GM18873 (cell line): ENCODE results near the gene DDX42.
"Not testable (repeated sequence)": the region's sequence is repeated elsewhere in the genome, so short reads cannot be mapped to it uniquely, and the experiment has no call there.

Source experiments
- ATAC-seq: cut with Tn5 transposase; IDR thresholded peaks from one replicate; pipeline ENCODE4 v1.9.1; 2021; ENCODE audit warnings: mild to moderate bottlenecking, moderate library complexity, moderate number of reproducible peaks; ENCODE audit not compliant: unreplicated experiment, low FRiP score

DDX42 gene

DNA sequence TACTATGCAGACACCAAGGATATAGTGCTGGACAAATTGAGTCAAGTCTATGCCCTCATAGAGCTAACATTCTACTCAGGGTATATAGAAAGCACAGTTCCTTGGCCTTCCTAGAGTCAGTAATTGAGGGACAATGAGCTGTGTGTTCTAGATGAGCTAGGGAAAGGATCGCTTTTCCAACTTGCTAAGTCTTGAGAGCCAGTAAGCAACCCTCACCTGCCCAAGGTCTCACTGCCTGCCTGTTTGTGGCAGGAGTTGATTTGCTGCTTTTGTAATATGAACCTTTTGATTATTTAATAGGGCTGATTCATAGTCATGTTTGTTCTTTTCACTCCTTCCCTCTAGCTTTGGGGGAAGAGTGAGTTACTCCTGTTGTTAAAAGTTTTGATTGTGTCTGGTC lies 6.5 kb downstream of the DDX42 start:
- ATAC-seq: no peak

DNA sequence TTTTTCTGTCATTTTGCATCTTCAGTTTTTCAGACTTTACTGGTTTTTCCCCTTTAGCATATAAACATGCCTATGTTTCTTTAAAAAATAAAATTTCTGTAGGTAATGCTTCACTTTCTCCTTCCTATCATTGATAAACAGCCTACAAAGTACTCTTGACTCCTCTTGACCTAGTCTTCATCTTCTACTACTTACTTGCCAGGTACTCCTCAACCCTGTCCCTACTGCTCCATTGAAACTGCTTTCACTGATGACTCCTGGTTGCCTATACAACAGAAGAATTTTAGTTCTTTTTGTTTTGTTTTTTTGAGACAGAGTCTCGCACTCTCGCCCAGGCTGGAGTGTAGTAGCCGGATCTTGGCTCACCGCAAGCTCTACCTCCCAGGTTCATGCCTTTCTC lies 7.0 kb downstream of the DDX42 start:
- ATAC-seq: no peak

DNA sequence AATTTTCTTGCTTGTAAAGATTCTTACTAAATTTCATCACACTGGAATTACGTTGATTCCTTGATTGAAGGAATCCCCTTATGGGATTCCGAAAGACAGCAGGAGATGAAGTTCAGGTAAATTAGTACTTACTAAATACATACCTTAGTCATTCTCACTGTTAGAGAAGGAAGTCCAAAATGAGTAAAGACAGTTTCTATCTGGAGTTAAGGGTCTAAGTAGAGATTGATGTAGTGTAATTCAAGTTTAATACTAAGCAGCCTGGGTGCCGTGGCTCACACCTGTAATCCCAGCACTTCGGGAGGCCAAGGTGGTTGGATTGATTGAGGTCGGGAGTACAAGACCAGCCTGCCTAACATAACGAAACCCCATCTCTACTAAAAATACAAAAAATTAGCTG lies 9.6 kb downstream of the DDX42 start:
- no peak for ATAC-seq

DNA sequence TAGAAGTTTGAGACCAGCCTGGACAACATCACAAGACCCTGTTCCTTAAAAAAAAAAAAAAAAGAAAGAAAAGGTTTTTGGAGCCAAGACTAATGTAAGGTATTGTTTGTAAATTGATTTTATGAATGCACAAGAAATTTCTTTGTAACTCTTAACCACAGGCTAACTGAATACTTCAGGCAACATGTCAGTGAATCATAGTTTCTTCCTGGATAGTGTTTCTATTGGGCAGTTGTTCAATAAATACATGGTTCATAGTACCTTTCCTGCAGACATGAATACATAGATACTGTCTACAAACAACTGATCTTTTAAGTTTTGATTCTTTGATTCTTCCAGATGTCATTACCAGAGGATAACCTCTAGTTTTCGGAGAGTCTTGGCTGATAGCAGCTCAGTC lies 11.6 kb downstream of the DDX42 start:
- ATAC-seq: no peak

DNA sequence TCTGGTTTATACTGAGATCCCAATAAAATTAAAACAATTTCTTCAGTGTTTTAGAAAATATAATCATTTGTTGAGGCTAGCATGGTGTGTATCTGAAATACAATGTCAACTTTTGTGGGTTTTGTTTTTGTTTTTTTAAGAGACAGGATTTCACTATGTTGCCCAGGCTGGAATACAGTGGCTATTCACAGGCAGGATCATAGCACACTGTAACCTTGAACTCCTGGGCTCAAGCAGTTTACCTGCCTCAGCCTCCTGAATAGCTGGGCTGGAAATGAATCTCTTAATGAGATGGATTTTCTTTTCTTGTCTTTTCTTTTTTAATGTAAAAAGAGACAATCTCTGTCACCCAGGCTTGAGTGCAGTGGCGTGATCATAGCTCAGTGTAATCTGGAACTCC lies 12.1 kb downstream of the DDX42 start:
- no peak for ATAC-seq

DNA sequence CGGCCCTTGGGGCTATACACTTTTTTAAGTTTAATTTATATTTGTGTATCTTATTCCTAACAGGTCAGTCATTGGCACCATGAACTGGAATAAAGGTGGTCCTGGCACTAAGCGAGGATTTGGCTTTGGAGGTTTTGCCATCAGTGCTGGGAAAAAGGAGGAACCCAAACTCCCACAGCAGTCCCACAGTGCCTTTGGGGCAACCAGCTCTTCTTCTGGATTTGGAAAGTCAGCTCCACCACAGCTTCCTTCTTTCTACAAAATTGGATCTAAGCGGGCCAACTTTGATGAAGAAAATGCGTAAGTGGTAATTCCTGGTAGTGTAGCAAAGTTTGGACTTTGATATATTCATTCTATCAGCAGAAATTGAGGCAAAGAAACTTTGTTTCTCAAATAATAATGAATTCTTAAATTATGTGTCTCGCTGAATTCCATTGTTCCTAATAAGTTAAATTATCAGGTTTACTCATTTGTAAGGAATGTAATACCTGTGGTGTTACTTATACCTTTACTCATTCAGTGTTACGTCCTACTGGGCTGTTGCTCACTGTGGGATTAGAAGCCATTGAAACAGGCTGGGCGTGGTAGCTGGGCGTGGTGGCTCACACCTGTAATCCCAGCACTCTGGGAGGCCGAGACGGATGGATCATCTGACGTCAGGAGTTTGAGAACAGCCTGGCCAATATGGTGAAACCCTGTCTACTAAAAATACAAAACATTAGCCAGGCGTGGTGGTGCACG lies 13.2 kb downstream of the DDX42 start:
- ATAC-seq: no peak

DNA sequence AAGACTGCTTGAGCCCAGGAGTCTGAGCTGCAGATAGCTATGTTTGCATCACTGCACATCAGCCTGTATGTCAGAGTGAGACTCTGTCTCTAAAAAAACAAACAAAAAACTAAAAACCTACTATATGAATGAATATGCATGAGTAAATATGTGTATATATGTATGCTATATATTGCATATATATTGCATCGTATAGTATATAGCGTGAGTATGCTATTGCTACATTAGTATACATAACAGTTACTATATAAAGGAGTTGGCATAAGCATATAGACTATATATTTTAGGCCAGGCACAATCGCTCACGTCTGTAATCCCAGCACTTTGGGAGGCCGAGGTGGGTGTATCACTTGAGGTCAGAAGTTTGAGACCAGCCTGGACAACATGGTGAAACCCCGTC lies 16.1 kb downstream of the DDX42 start:
- ATAC-seq: no peak

DNA sequence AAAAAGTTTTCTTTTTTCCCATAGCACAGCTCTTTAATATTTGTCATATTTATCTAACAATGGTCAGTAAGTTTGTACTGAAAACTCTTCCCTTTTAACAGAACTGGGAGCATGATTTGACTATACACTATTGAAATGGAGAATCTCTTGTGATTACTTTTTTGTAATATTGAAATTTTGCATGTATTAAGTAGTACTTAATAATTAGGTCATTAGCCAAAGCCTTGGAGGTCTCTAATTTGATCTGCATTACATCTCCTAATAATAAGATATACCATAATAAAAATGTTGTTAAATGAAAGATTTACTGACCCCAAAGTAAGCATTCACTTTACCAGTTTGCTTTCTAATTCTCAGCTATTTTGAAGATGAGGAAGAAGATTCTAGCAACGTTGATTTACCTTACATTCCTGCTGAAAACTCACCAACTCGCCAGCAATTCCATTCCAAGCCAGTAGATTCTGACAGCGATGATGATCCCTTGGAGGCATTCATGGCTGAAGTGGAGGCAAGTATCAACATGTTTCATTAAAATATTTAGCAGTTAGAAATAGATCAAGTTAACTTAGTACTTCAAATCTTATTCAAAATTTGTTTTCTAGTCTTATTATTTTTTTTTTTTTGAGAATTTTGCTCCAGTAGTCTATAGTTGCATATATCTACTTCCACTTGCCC lies 18.2 kb downstream of the DDX42 start:
- no peak for ATAC-seq

DNA sequence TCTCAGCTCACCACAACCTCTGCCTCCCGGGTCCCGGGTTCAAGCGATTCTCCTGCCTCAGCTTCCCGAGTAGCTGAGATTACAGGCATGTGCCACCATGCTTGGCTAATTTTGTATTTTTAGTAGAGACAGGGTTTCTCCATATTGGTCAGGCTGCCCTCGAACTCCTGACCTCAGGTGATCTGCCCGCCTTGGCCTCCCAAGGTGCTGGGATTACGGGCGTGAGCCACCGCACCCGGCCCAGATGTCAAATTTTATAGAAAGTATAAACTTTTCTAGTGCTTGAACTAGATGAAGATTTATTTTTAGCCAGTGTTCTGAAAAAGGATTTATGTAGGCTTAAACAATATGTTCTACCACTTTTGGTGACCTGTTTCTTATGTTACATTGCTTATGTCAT lies 22.4 kb downstream of the DDX42 start:
- not testable (repeated sequence) for ATAC-seq

DNA sequence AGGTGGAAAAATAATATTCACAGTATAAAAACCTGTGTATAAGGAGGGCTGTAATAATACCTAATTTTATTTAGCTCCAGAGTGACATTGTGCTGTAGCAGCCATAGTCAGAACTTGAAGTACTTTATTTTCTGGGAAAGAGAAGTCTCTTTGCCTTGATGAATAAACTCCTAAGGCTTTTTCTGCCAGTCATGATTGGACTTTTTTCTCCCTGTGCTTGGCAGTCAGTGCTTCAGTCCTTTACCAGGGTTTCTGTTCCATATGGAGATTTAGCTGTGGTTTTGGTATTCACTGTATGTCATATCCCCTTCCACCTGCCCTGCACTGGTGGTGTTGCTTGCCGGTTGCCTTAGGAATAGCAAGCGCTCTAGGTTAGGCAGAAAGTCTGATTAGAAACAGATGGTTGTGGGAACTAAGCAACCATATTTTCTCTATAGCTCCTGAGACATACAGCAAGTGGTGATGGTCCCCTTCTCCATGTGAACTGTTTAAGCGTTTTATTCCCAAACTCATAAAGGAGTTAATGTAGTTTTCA lies 24.7 kb downstream of the DDX42 start:
- no peak for ATAC-seq

DNA sequence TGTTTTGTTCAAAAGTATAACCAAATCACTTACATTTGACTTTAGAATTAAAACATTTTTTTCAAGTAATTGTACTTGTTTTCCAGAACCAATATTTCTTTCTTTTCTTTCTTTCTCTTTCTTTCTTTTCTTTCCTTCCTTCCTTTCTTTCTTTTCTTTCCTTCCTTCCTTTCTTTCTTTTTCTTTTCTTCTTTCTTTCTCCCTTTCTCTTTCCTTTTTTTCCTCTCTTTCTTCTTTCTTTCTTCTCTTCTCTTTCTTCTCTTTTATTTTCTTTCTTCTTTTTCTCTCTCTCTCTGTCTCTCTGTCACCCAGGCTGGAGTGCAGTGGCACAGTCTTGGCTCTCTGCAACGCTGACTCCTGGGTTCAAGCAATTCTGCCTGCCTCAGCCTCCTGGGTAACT lies 26.8 kb downstream of the DDX42 start:
- ATAC-seq: no peak

DNA sequence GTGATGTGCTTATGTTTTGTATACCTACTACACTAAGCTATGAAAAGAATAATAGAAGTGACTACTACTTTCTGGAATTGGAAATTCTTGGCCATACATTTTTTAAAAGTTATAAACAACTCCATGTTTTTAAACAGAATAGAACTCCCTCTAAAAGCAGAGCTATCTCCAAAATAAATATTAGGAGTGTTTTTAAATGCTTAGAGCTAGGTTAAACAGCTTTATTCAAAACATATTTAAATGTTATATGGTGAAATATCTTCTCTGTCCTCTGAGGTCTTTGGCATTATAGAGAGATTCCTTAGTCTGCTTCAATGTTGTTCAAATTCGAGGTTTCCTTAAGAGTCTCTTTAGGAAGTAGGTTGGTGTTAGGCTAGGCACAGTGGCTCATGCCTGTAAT lies 30.4 kb downstream of the DDX42 start:
- ATAC-seq: no peak

DNA sequence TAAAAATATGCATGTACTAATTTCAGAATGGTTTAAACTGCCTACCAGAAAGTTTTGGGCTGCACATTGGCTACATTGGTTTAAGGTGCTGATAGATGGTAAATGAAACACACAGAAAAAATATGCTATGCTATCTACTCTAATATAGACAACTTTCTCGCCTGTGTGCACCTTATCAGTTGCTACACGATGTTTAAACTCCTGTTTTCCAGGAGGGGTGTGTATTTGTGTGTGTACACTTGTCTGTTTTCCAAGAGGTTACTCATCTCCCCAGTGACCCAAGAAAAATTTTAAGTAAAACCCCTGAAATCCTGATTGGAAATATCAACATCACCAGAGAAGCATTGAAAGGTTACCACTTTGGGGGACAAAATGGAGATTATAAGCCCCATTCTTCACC lies 31.6 kb downstream of the DDX42 start:
- no peak for ATAC-seq

DNA sequence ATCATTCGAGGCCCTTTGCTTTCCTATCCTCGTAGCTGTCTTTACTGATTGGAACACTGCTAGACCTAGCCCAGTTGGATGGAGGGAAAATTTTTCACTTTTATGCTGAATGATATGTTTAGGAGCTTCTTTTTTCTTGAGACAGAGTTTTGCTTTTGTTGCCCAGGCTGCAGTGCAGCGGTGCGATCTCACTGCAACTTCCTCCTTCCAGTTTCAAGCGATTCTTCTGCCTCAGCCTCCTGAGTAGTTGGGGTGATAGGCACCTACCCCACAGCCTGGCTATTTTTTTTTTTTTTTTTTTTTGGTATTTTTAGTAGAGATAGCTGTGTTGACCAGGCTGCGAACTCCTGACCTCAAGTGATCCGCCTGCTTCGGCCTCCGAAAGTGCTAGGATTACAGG lies 36.0 kb downstream of the DDX42 start:
- no peak for ATAC-seq

DNA sequence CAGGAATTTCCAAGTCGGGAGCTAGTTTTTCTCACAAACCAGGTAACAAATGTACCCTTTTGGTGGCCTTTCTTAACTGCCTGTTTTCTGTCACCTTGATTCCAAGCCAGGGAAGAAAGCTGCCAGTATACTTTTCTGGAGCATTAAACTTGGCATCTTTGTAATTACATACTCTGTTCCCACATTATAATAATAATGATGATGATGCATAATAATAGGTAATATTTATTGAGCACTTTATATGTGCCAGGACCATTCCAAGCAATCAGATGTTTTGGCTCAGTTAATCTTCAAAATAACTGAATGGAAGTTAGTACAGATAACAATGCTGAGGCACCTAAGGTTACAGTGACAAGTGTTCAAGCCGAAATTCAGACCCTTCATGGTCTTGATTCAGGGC lies 42.2 kb downstream of the DDX42 start:
- ATAC-seq: no peak

DNA sequence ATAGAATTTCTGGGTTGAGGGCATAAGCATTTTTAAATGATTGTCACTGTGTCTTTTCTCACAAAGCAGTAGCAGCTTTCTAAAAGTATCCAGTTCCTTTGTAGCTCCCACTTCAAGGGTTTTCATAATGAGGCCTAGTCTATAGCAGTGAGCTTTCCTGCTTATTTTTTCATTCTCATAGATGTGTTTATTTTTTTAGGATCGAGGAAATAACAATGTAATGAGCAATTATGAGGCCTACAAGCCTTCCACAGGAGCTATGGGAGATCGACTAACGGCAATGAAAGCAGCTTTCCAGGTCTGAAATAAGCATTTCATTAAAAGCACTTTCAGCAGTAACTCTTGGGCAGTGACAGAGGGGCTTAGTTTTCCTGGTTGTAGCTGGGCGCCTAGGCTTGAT lies 42.7 kb downstream of the DDX42 start:
- ATAC-seq: no peak

DNA sequence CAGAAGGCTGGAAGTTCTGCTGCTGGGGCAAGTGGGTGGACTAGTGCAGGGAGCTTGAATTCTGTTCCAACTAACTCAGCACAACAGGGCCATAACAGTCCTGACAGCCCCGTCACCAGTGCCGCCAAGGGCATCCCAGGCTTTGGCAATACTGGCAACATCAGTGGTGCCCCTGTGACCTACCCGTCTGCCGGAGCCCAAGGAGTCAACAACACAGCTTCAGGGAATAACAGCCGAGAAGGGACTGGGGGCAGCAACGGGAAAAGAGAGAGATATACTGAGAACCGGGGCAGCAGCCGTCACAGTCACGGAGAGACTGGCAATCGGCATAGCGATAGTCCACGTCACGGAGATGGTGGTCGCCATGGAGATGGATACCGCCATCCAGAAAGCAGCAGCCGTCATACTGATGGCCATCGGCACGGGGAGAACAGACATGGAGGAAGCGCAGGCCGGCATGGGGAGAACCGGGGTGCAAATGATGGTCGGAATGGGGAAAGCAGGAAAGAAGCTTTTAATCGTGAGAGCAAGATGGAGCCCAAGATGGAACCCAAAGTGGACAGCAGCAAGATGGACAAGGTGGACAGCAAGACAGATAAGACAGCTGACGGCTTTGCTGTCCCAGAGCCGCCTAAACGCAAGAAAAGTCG lies 43.9 kb downstream of the DDX42 start:
- no peak for ATAC-seq

DNA sequence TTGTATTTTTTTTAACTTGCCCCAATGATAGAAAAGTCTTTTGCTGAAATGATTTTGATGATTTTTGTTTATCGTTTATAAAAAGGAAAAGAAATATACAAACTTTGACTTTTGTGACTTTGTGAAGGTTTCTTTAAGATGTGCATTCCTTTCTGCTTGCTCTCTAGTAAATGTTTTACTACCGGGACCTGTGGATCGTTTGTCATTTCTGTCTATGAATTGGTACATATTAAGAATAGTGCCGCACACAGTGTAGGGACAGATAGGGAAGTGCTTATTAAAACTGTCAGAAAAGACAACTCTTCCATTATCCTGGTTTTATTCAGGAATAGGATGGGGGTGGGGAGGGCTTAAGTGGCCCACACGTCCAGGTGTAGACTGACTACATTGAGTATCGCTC lies 45.2 kb downstream of the DDX42 start:
- no peak for ATAC-seq

DNA sequence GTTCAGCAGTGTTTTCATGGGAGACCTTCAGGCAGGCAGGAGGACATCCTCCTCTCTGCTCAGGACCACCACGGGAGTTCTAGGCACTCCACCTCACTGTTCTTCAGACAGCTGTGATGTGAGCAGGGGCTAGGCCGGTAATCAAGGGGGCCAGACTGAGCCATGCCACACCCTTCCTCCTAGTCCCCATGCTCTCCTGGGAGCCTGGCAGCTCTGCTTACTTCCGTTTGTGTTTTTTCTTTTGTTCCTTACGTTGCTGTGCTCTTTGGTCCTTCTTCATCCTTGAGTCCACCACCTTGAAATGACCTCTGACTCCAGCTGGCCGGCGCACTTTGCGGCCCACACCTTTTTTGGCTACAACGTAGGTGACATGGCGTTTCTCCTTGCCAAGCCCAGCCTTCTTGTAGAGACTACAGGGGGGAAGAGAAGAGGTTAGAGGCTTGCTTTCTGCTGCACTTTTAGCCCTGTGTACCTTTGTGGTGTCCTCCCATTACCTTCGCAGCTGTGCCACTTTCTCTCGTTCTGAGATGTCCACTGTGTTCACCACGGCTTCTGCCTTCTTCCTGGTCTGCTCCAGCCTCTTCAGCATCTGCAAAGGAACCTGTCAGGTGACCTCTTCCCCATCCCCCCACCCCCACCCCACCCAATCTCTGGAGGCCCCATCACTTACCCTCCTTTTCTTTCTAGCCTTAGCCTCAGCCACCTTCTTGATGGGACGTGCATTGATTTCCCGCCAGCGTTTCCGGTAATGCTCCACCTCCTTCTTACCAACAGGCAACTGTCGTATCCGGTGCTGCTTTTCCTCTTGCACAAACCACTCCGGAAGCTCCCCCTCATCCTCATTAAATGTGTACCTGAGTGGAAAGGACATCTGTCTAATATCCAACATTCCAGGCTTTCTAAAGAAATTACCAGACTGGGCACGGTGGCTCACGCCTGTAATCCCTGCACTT lies 45.9 kb downstream of the DDX42 start:
- ATAC-seq: no peak

DNA sequence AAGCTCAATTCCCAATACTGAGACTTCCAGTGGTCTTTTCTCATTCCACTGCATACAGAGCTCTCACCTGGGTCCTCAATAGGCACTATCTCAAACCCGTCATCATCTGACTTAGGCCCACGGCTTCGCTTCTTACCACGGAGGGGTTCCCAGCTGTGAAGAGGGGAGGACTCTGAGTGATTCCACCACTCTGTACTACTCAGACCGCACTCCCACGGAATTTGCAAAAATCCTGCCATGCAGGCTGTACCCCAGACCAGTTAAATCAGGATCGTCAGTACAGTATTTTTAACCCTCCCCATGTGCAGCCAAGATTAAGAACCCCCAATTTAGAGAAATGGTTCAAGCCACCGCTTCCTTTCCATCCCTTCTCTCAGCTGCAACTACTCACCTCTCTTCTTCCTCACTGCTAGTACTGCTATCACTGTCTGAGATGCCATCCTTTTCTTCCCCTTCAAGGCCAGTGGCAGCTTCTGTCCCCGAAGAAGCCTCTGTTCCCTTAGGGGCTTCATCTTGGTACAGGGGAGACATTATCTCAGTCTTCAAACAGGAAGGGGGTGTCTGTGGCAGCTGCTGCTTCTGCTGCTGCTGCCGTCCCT lies 47.1 kb downstream of the DDX42 start:
- no peak for ATAC-seq
